ENCODE results near the gene CERS2. TPM values are rescaled to one million over a fixed set of nuclear protein-coding genes. Genes with fewer than 3 reads are reported as not detected.

The CERS2 gene
- polyA plus RNA-seq, 1 of the 3 experiments (the other 2 are of a cell fraction), result 150 TPM

DNA sequence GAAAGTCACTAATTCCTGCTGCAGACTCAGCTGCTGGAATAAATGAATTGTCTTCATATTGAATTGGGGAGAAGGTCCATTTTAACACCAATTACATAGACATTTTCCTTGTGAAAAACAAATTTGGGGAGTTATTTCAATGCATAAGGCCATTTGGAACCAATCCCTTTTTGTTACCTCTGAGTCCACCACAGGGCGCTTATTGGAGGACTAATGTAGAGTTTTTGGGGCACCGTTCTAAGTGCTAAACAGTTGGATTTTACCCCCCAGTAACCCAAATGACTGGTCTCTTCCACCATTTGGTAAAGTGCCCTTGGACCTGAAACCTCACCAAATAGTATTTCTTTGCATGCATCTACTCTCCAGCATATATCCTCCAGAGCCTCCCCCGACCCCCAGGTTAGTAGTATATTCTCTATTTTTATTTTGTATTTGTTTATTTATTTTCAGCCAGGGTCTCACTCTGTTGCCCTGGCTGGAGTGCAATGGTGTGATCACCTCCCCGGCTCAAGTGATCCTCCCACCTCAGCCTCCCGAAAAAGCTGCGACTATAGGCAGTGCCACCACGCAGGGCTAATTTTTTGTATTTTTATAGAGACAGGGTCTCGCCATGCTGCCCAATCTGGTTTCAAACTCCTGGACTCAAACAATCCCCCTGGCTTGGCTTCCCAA lies 35.2 kb upstream of the CERS2 start:
- 95% methylated on average over 8 of the region's 8 CpGs for WGBS (ENCODE audit: low lambda C conversion rate)
- H3K79me2 ChIP-seq (ENCODE audit: insufficient read depth), result peaks cover 24% of the 10 kb centered on the region; the same call in 1 of the 2 replicates
- no peaks in the 10 kb centered on the region for H3K9me2 ChIP-seq
- H3K36me3 ChIP-seq (replicated peaks in 1 of 2; ENCODE audit: control insufficient read depth in 1 of 2, insufficient read depth in 2 of 2, low read length in 1 of 2), result peaks cover 0 to 3% of the 10 kb centered on the region in 2 experiments
- peaks cover 15% of the 10 kb centered on the region for H3F3A ChIP-seq (replicated peaks; ENCODE audit: insufficient read depth)
- TF ChIP-seq, protein P1, sequence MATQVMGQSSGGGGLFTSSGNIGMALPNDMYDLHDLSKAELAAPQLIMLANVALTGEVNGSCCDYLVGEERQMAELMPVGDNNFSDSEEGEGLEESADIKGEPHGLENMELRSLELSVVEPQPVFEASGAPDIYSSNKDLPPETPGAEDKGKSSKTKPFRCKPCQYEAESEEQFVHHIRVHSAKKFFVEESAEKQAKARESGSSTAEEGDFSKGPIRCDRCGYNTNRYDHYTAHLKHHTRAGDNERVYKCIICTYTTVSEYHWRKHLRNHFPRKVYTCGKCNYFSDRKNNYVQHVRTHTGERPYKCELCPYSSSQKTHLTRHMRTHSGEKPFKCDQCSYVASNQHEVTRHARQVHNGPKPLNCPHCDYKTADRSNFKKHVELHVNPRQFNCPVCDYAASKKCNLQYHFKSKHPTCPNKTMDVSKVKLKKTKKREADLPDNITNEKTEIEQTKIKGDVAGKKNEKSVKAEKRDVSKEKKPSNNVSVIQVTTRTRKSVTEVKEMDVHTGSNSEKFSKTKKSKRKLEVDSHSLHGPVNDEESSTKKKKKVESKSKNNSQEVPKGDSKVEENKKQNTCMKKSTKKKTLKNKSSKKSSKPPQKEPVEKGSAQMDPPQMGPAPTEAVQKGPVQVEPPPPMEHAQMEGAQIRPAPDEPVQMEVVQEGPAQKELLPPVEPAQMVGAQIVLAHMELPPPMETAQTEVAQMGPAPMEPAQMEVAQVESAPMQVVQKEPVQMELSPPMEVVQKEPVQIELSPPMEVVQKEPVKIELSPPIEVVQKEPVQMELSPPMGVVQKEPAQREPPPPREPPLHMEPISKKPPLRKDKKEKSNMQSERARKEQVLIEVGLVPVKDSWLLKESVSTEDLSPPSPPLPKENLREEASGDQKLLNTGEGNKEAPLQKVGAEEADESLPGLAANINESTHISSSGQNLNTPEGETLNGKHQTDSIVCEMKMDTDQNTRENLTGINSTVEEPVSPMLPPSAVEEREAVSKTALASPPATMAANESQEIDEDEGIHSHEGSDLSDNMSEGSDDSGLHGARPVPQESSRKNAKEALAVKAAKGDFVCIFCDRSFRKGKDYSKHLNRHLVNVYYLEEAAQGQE (IDR thresholded peaks at IDR 0.05; ENCODE audit: low read depth, low read length), result no peak
- TF ChIP-seq, protein P2, sequence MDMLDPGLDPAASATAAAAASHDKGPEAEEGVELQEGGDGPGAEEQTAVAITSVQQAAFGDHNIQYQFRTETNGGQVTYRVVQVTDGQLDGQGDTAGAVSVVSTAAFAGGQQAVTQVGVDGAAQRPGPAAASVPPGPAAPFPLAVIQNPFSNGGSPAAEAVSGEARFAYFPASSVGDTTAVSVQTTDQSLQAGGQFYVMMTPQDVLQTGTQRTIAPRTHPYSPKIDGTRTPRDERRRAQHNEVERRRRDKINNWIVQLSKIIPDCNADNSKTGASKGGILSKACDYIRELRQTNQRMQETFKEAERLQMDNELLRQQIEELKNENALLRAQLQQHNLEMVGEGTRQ (IDR thresholded peaks at IDR 0.05; ENCODE audit: borderline replicate concordance, low read depth, low read length), result no peak
- TF ChIP-seq FOXJ3 (CRISPR knock-in tag; IDR thresholded peaks at IDR 0.05) (no peak), SIN3A (IDR thresholded peaks at IDR 0.05; ENCODE audit: borderline replicate concordance, low read depth, low read length) (no peak), ELF1 (IDR thresholded peaks at IDR 0.05) (no peak), TAF1 (IDR thresholded peaks at IDR 0.05; ENCODE audit: borderline replicate concordance, low read depth, low read length) (no peak), FOSL2 (IDR thresholded peaks at IDR 0.05; ENCODE audit: borderline replicate concordance, low read depth) (no peak), RAD21 (IDR thresholded peaks at IDR 0.05; ENCODE audit: low read length) (no peak)
- TF ChIP-seq, protein P3, sequence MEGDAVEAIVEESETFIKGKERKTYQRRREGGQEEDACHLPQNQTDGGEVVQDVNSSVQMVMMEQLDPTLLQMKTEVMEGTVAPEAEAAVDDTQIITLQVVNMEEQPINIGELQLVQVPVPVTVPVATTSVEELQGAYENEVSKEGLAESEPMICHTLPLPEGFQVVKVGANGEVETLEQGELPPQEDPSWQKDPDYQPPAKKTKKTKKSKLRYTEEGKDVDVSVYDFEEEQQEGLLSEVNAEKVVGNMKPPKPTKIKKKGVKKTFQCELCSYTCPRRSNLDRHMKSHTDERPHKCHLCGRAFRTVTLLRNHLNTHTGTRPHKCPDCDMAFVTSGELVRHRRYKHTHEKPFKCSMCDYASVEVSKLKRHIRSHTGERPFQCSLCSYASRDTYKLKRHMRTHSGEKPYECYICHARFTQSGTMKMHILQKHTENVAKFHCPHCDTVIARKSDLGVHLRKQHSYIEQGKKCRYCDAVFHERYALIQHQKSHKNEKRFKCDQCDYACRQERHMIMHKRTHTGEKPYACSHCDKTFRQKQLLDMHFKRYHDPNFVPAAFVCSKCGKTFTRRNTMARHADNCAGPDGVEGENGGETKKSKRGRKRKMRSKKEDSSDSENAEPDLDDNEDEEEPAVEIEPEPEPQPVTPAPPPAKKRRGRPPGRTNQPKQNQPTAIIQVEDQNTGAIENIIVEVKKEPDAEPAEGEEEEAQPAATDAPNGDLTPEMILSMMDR (IDR thresholded peaks at IDR 0.05), result no peak
- TF ChIP-seq, protein P4, sequence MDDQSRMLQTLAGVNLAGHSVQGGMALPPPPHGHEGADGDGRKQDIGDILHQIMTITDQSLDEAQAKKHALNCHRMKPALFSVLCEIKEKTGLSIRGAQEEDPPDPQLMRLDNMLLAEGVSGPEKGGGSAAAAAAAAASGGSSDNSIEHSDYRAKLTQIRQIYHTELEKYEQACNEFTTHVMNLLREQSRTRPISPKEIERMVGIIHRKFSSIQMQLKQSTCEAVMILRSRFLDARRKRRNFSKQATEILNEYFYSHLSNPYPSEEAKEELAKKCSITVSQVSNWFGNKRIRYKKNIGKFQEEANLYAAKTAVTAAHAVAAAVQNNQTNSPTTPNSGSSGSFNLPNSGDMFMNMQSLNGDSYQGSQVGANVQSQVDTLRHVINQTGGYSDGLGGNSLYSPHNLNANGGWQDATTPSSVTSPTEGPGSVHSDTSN (IDR thresholded peaks at IDR 0.05), result no peak
- no peaks in the 10 kb centered on the region for H3K9me3 ChIP-seq
- H3K27me3 ChIP-seq (ENCODE audit: insufficient read depth), result no peaks in the 10 kb centered on the region
- H3K4me1 ChIP-seq (ENCODE audit: control insufficient read depth in 1 of 2, insufficient read depth in 2 of 2, low read depth in 1 of 2, low read length in 1 of 2), result peaks cover 6 to 27% of the 10 kb centered on the region in 2 experiments; a peak in 2 of 4 replicates
- H3K27ac ChIP-seq (ENCODE audit: low read depth in 2 of 2, low read length in 1 of 2), result no peak overlapping the region
- no peaks in the 10 kb centered on the region for H4K20me1 ChIP-seq (ENCODE audit: insufficient read depth)
- H3K4me3 ChIP-seq (ENCODE audit: low read depth in 2 of 2, low read length in 1 of 2), result peak overlapping the region; percentile 77 to 80; a peak in 2 of 4 replicates
- no peak for DNase-seq
- POLR2A ChIA-PET, result no interaction called here
- H2AFZ ChIP-seq (ENCODE audit: low read depth), result no peak overlapping the region
- peak overlapping the region; percentile 91 for H3K4me2 ChIP-seq
- CTCF ChIA-PET, result interaction anchor here (0.6 kb wide), 1 partner anchor 26 kb away, joined by 3 read pairs; no protein-coding TSS in a partner anchor
- no peak overlapping the region for H3K9ac ChIP-seq
